K562 (cell line): ENCODE results near the gene CD248. TPM values are rescaled to one million over a fixed set of nuclear protein-coding genes. Genes with fewer than 3 reads are reported as not detected.

Source experiments
- ARID2 ChIP-seq: fragments of 450-650 bp; IDR thresholded peaks from 2 replicates; pipeline ENCODE4 v1.6.1; 2017; ENCODE audit warnings: antibody characterized with exemption, mild to moderate bottlenecking
- BRCA1 ChIP-seq, 2 experiments: fragments of 450-650 bp in 1 of 2; sonication (generic) in 1 of 2; formaldehyde crosslinking in 1 of 2; IDR thresholded peaks; 2 replicates each; pipeline versions ENCODE4 v1.5.0 to v1.6.1; 2017 to 2020; ENCODE audit warnings: mild to moderate bottlenecking in 1 of 2, missing genetic modification reagents in 1 of 2
- ESRRB ChIP-seq: fragments of 250-450 bp; sonication (Bioruptor Pico); IDR thresholded peaks from 2 replicates; pipeline ENCODE4 v1.5.0; 2020; ENCODE audit warnings: mild to moderate bottlenecking, moderate library complexity, borderline replicate concordance
- GABPB2 ChIP-seq: fragments of 250-450 bp; sonication (Bioruptor Pico); conservative IDR thresholded peaks from 2 replicates; pipeline ENCODE4 v1.5.1; 2021; ENCODE audit warnings: mild to moderate bottlenecking
- MAFK ChIP-seq: IDR thresholded peaks from 2 replicates; pipeline ENCODE4 v1.6.1; 2011; ENCODE audit warnings: low read length, improper control_type of control experiment
- MED1 ChIP-seq: sonication (generic); formaldehyde crosslinking; IDR thresholded peaks from 2 replicates; pipeline ENCODE4 v1.8.1; 2023; ENCODE audit warnings: missing genetic modification reagents, borderline replicate concordance
- MYC ChIP-seq, 2 experiments: fragments of 250-450 bp in 1 of 2; sonication (Bioruptor Pico) in 1 of 2; IDR thresholded peaks; 2 replicates each; pipeline versions ENCODE4 v1.5.1 to v1.6.1; 2012 to 2021; ENCODE audit warnings: low read depth in 2 of 2, borderline replicate concordance in 1 of 2, improper control_type of control experiment in 1 of 2, low read length in 1 of 2, mild to moderate bottlenecking in 1 of 2, moderate library complexity in 1 of 2
- PTTG1 ChIP-seq: fragments of 450-650 bp; IDR thresholded peaks from 2 replicates; pipeline ENCODE4 v1.6.1; 2016; ENCODE audit warnings: low read depth, mild to moderate bottlenecking, missing genetic modification characterization, missing compliant biosample characterization
- PURB ChIP-seq: sonication (generic); formaldehyde crosslinking; IDR thresholded peaks from 2 replicates; pipeline ENCODE4 v1.9.0; 2021; ENCODE audit warnings: low read depth, mild to moderate bottlenecking, missing genetic modification reagents
- SAFB ChIP-seq: fragments of 200-400 bp; formaldehyde crosslinking; IDR thresholded peaks from 2 replicates; pipeline ENCODE4 v1.6.1; 2017; ENCODE audit warnings: low read depth, low read length, borderline replicate concordance
- SP2 ChIP-seq: IDR thresholded peaks from 2 replicates; pipeline ENCODE4 v1.6.1; 2011; ENCODE audit warnings: mild to moderate bottlenecking, low read depth, low read length, moderate library complexity; ENCODE audit not compliant: poor library complexity, severe bottlenecking; ENCODE audit errors: extremely low read depth
- SRSF9 ChIP-seq: fragments of 200-400 bp; formaldehyde crosslinking; IDR thresholded peaks from 2 replicates; pipeline ENCODE4 v1.6.1; 2017; ENCODE audit warnings: low read depth, low read length, borderline replicate concordance
- ZKSCAN1 ChIP-seq: fragments of 150-350 bp; IDR thresholded peaks from 2 replicates; pipeline ENCODE4 v1.6.1; 2016; ENCODE audit warnings: low read depth, low read length
- ZNF311 ChIP-seq: fragments of 250-450 bp; sonication (Bioruptor Pico); IDR thresholded peaks from 2 replicates; pipeline ENCODE4 v1.4.0; 2020; ENCODE audit warnings: mild to moderate bottlenecking, moderate library complexity
- ZNF551 ChIP-seq: fragments of 250-450 bp; sonication (Bioruptor Pico); IDR thresholded peaks from 2 replicates; pipeline ENCODE4 v1.5.0; 2021; ENCODE audit warnings: mild to moderate bottlenecking, moderate library complexity
- polyA plus RNA-seq, 8 experiments: library from polyadenylated mRNA; depleted of rRNA in 4 of 8; stranded (reverse) in 5 of 8; unstranded in 3 of 8; fragments of >200 nt; fragmentation: Nextera tagmentation in 2 of 8; fragmentation: Illumina TruSeq in 1 of 8; extraction: Ambion mirVana in 2 of 8; extraction: Trizol in 1 of 8; gene quantifications; 2 replicates each; pipeline versions ENCODE4 v1.2.1 to v1.2.3, GENCODE V29; 2011 to 2014; ENCODE audit warnings: inconsistent platforms in 1 of 8, missing spikeins in 1 of 8
- total RNA-seq, 7 experiments: library from RNA; depleted of rRNA in 6 of 7; stranded (reverse); fragments of >200 nt in 6 of 7; fragmentation: Illumina TruSeq in 2 of 7; extraction: Trizol in 2 of 7; gene quantifications; 2 replicates each; pipeline versions ENCODE4 v1.2.1 to v1.2.3, GENCODE V29; 2011 to 2021; ENCODE audit warnings: low replicate concordance in 1 of 7
- TF ChIP-seq, protein P1 (sequence below), 3 experiments: fragments of 200-800 bp in 1 of 3; sonication (Bioruptor generic) in 1 of 3; sonication (generic) in 1 of 3; formaldehyde crosslinking in 1 of 3; IDR thresholded peaks; 2 replicates each; pipeline versions ENCODE4 v1.6.1 to v1.8.0; 2016 to 2022; ENCODE audit warnings: mild to moderate bottlenecking in 2 of 3, missing compliant biosample characterization in 2 of 3, missing genetic modification characterization in 2 of 3, missing genetic modification reagents in 1 of 3
- TF ChIP-seq, protein P2 (sequence below), 2 experiments: fragments of 450-650 bp; conservative IDR thresholded peaks; 2 replicates each; pipeline ENCODE4 v1.6.1; 2017; ENCODE audit warnings: mild to moderate bottlenecking in 2 of 2, moderate library complexity in 2 of 2
- TF ChIP-seq, protein P3 (sequence below): fragments of 450-650 bp; formaldehyde crosslinking; IDR thresholded peaks from 2 replicates; pipeline ENCODE4 v1.4.0; 2020; ENCODE audit warnings: mild to moderate bottlenecking, moderate library complexity
- TF ChIP-seq, protein P4 (sequence below): fragments of 250-450 bp; sonication (Bioruptor Pico); IDR thresholded peaks from 2 replicates; pipeline ENCODE4 v1.9.0; 2021; ENCODE audit warnings: mild to moderate bottlenecking, inconsistent platforms

Gene CD248
- total and polyA plus RNA-seq, 9 of the 15 experiments (the other 6 are each of a cell fraction or from before 2014, with no cell fraction given), result 0.09 TPM; not detected in 8

DNA sequence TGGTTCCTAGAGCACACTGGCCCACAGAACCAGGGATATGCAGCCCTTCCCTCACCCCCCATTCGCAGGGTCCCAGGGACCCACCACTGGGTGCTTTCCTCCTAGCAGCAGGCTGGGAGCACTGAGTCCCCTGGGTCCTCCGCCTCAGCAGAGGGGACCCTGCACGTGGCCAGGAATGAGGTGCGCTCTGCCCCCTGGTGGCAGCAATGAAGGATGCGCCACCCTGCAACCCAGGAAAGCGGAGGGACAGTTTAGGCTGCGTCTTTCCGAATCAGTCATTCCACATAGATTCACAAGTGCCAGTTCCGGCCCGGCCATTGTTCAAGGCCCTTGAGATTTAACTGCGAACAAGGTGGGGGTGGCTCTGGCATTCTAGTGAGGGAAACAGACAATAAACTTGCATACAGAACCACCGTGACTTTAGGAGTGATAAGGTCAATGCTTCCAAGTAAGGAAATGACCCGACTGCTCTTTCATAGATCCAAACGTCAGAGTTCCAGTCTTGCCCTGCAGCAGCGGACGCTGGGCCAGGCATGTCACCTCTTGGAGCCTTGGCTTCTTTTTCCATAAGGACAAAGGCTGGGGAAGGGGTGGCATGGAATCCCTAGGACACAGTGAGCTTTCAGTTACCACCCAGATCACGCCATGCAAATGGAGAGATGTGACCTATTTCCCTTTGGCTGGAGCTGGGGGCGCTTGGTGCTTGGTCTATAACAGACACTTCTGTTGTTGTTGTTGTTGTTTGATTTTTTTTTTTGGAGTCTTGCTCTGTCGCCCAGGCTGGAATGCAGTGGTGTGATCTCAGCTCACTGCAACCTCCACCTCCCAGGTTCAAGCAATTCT lies 11.7 kb upstream of the CD248 start (continued):
- TF ChIP-seq, protein P1, sequence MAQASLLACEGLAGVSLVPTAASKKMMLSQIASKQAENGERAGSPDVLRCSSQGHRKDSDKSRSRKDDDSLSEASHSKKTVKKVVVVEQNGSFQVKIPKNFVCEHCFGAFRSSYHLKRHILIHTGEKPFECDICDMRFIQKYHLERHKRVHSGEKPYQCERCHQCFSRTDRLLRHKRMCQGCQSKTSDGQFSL (CRISPR knock-in tag; IDR thresholded peaks at IDR 0.05), result no peak
- TF ChIP-seq, protein P1 (tag; IDR thresholded peaks at IDR 0.05), result no peak
- TF ChIP-seq BRCA1 (IDR thresholded peaks at IDR 0.05) (no peak), BRCA1 (CRISPR knock-in tag; IDR thresholded peaks at IDR 0.05) (no peak), MED1 (no peak), ARID2 (peak; percentile 44; the same call in 1 of the 2 replicates), ESRRB (no peak), MAFK (0 out of 2 replicates have a peak, but pooled peaks have one; percentile 6), GABPB2 (CRISPR knock-in tag) (no peak), SRSF9 (no peak), SAFB (no peak), ZKSCAN1 (no peak), SP2 (no peak), ZNF551 (no peak), MYC (IDR thresholded peaks at IDR 0.05; ENCODE audit: low read depth, low read length) (peak; percentile 99), MYC (CRISPR knock-in tag; IDR thresholded peaks at IDR 0.05; ENCODE audit: borderline replicate concordance, low read depth) (peak; percentile 67; the same call in 1 of the 2 replicates), PTTG1 (no peak), PURB (CRISPR knock-in tag) (no peak), ZNF311 (no peak)
- TF ChIP-seq, protein P2, sequence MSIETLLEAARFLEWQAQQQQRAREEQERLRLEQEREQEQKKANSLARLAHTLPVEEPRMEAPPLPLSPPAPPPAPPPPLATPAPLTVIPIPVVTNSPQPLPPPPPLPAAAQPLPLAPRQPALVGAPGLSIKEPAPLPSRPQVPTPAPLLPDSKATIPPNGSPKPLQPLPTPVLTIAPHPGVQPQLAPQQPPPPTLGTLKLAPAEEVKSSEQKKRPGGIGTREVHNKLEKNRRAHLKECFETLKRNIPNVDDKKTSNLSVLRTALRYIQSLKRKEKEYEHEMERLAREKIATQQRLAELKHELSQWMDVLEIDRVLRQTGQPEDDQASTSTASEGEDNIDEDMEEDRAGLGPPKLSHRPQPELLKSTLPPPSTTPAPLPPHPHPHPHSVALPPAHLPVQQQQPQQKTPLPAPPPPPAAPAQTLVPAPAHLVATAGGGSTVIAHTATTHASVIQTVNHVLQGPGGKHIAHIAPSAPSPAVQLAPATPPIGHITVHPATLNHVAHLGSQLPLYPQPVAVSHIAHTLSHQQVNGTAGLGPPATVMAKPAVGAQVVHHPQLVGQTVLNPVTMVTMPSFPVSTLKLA (conservative IDR thresholded peaks at IDR 0.05), result peak; percentile 95 to 96
- TF ChIP-seq, protein P3, sequence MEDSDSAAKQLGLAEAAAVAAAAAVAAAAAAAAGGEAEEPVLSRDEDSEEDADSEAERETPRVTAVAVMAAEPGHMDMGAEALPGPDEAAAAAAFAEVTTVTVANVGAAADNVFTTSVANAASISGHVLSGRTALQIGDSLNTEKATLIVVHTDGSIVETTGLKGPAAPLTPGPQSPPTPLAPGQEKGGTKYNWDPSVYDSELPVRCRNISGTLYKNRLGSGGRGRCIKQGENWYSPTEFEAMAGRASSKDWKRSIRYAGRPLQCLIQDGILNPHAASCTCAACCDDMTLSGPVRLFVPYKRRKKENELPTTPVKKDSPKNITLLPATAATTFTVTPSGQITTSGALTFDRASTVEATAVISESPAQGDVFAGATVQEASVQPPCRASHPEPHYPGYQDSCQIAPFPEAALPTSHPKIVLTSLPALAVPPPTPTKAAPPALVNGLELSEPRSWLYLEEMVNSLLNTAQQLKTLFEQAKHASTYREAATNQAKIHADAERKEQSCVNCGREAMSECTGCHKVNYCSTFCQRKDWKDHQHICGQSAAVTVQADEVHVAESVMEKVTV (CRISPR knock-in tag), result peak; percentile 86
- TF ChIP-seq, protein P4, sequence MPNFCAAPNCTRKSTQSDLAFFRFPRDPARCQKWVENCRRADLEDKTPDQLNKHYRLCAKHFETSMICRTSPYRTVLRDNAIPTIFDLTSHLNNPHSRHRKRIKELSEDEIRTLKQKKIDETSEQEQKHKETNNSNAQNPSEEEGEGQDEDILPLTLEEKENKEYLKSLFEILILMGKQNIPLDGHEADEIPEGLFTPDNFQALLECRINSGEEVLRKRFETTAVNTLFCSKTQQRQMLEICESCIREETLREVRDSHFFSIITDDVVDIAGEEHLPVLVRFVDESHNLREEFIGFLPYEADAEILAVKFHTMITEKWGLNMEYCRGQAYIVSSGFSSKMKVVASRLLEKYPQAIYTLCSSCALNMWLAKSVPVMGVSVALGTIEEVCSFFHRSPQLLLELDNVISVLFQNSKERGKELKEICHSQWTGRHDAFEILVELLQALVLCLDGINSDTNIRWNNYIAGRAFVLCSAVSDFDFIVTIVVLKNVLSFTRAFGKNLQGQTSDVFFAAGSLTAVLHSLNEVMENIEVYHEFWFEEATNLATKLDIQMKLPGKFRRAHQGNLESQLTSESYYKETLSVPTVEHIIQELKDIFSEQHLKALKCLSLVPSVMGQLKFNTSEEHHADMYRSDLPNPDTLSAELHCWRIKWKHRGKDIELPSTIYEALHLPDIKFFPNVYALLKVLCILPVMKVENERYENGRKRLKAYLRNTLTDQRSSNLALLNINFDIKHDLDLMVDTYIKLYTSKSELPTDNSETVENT (CRISPR knock-in tag), result no peak
